ENCODE results near the gene FAM174B. TPM values are rescaled to one million over a fixed set of nuclear protein-coding genes. Genes with fewer than 3 reads are reported as not detected.

Gene FAM174B
- total RNA-seq, 1 donor from 2014 or later: 33.2 TPM

DNA sequence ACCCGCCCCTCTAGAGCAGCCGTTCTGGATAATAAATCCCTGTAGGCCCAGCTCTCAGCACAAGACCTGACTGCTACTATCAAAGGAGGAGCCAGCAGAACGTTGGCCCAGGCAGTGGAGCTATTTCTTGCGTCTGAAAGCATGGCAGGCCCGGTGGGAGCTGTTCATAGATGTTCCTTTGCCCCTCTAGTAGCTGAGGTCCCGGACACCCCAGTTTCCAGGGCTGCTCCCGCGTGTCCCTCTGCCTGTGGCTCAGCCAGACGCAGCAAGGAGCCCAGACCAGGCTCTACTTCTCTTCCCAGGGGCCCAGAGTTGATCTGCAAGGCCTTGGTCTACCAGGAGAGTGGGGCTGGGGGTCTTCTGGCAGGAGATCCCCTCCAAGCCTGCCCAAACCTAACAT lies 76.1 kb downstream of the FAM174B start:
- H3K27me3 Mint-ChIP-seq: peaks cover 16% of the 10 kb centered on the region
- H3K4me1 Mint-ChIP-seq (ENCODE audit: unreplicated experiment): no peaks in the 10 kb centered on the region
- TF ChIP-seq, protein P1, sequence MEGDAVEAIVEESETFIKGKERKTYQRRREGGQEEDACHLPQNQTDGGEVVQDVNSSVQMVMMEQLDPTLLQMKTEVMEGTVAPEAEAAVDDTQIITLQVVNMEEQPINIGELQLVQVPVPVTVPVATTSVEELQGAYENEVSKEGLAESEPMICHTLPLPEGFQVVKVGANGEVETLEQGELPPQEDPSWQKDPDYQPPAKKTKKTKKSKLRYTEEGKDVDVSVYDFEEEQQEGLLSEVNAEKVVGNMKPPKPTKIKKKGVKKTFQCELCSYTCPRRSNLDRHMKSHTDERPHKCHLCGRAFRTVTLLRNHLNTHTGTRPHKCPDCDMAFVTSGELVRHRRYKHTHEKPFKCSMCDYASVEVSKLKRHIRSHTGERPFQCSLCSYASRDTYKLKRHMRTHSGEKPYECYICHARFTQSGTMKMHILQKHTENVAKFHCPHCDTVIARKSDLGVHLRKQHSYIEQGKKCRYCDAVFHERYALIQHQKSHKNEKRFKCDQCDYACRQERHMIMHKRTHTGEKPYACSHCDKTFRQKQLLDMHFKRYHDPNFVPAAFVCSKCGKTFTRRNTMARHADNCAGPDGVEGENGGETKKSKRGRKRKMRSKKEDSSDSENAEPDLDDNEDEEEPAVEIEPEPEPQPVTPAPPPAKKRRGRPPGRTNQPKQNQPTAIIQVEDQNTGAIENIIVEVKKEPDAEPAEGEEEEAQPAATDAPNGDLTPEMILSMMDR (conservative IDR thresholded peaks at IDR 0.05): no peak
- no peaks in the 10 kb centered on the region for H3K9me3 Mint-ChIP-seq
- H3K4me3 Mint-ChIP-seq: no peak overlapping the region
- H3K27ac Mint-ChIP-seq: no peak overlapping the region
- no peak for DNase-seq (ENCODE audit: extremely low spot score, unreplicated experiment)
- H3K36me3 Mint-ChIP-seq: no peaks in the 10 kb centered on the region

- no peak for DNase-seq (ENCODE audit: extremely low spot score, unreplicated experiment)
- Mint-ChIP-seq H3K27ac (no peak overlapping the region), H3K4me1 (ENCODE audit: unreplicated experiment) (no peaks in the 10 kb centered on the region), H3K4me3 (no peak overlapping the region), H3K36me3 (no peaks in the 10 kb centered on the region), H3K27me3 (peaks cover 19% of the 10 kb centered on the region), H3K9me3 (no peaks in the 10 kb centered on the region)
- TF ChIP-seq, protein P1 (conservative IDR thresholded peaks at IDR 0.05): no peak
These were observed 77.3 kb downstream of the FAM174B start for GRCh38 chr15:92578096-92578835.

- H3K27me3 Mint-ChIP-seq: peaks cover 24% of the 10 kb centered on the region
- H3K36me3 Mint-ChIP-seq: no peaks in the 10 kb centered on the region
- H3K27ac Mint-ChIP-seq: no peak overlapping the region
- TF ChIP-seq, protein P1 (conservative IDR thresholded peaks at IDR 0.05): no peak
- no peaks in the 10 kb centered on the region for H3K9me3 Mint-ChIP-seq
- H3K4me1 Mint-ChIP-seq (ENCODE audit: unreplicated experiment): no peaks in the 10 kb centered on the region
- no peak for DNase-seq (ENCODE audit: extremely low spot score, unreplicated experiment)
- no peak overlapping the region for H3K4me3 Mint-ChIP-seq
These were observed 78.9 kb downstream of the FAM174B start for GRCh38 chr15:92576597-92577200.

DNA sequence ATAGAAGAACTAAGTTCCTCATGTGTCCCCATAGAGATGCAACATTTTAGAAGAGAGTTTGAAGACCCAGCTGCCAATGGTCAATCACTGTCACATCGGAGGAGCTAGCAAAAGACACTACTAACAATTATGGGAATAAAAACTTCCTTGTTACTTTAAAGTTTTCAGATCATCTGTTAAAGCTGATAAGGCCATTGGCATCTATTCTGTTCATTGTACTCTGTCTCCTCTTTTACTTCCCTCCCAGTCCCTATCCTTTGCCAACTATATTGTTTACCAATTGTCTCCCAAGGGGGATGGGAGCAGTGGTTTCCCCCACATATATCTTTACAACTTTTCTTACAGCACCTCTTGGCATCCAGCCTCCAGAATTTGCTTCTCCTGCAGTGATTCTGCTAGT lies 81.0 kb downstream of the FAM174B start:
- peaks cover 28% of the 10 kb centered on the region for H3K27me3 Mint-ChIP-seq
- peaks cover 6% of the 10 kb centered on the region for H3K4me1 Mint-ChIP-seq (ENCODE audit: unreplicated experiment)
- no peak overlapping the region for H3K27ac Mint-ChIP-seq
- TF ChIP-seq, protein P1 (conservative IDR thresholded peaks at IDR 0.05): no peak
- no peak overlapping the region for H3K4me3 Mint-ChIP-seq
- H3K9me3 Mint-ChIP-seq: no peaks in the 10 kb centered on the region
- DNase-seq (ENCODE audit: extremely low spot score, unreplicated experiment): no peak
- no peaks in the 10 kb centered on the region for H3K36me3 Mint-ChIP-seq

DNA sequence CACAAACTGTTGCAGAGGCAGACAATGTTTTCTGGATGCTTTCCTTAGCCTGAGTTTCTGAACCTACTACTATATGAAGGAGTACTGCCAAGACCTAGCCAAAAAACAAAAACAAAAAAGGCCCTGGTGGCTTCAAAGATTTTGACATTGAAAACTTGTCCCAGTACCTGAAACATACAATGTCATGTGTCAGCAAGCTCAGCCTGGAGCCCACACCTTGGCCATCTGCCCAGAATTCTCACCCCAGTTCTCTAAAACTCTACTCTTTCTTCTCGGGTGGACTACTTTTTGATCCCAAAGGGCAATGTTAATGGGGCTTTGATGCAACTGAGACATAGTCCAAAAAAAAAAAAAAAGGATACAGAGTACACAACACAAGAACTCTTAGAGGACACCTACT lies 81.4 kb downstream of the FAM174B start:
- Mint-ChIP-seq H3K9me3 (no peaks in the 10 kb centered on the region), H3K27me3 (peaks cover 28% of the 10 kb centered on the region)

More for the DNA sequence above, 81.4 kb downstream of the FAM174B start:
- Mint-ChIP-seq H3K27ac (no peak overlapping the region), H3K4me1 (ENCODE audit: unreplicated experiment) (peaks cover 6% of the 10 kb centered on the region), H3K4me3 (no peak overlapping the region), H3K36me3 (no peaks in the 10 kb centered on the region)
- TF ChIP-seq, protein P1 (conservative IDR thresholded peaks at IDR 0.05): no peak
- no peak for DNase-seq (ENCODE audit: extremely low spot score, unreplicated experiment)

All from type B pancreatic cell (in vitro differentiated cells).